Neural cell (in vitro differentiated cells): ENCODE results near the gene FOXJ1. TPM values are rescaled to one million over a fixed set of nuclear protein-coding genes. Genes with fewer than 3 reads are reported as not detected.

Experiments
- H2AFZ ChIP-seq: fragments of 200-600, 300-800 bp; sonication (generic), shearing (Covaris generic); 2 replicates; pipeline ENCODE4 v1.6.0; 2014; ENCODE audit warnings: low read depth, mild to moderate bottlenecking, antibody characterized with exemption, low read length, moderate library complexity
- H3F3A ChIP-seq: fragments of 200-600 bp; shearing (Covaris generic); 2 replicates; pipeline ENCODE4 v1.6.1; 2016; ENCODE audit warnings: mild to moderate bottlenecking, moderate library complexity, mixed read lengths, antibody characterized with exemption, low read length; ENCODE audit not compliant: insufficient read depth, poor library complexity, severe bottlenecking
- H3K27ac ChIP-seq: fragments of 200-600, 300-800 bp; sonication (generic), shearing (Covaris generic); 2 replicates; pipeline ENCODE4 v1.5.1; 2014; ENCODE audit warnings: mild to moderate bottlenecking, low read length, moderate library complexity
- H3K27me3 ChIP-seq: fragments of 300-800, 200-600 bp; sonication (generic), shearing (Covaris generic); 2 replicates; pipeline ENCODE4 v1.6.0; 2014; ENCODE audit warnings: mild to moderate bottlenecking, low read depth, low read length, moderate library complexity; ENCODE audit not compliant: insufficient read depth
- H3K36me3 ChIP-seq: fragments of 300-800, 200-600 bp; sonication (generic), shearing (Covaris generic); 2 replicates; pipeline ENCODE4 v1.5.1; 2014; ENCODE audit warnings: mild to moderate bottlenecking, antibody characterized with exemption, low read length, moderate library complexity; ENCODE audit not compliant: insufficient read depth
- H3K4me2 ChIP-seq: fragments of 300-800, 200-600 bp; sonication (generic), shearing (Covaris generic); 2 replicates; pipeline ENCODE4 v1.6.0; 2014; ENCODE audit warnings: mild to moderate bottlenecking, low read length
- H3K4me3 ChIP-seq: fragments of 300-800, 200-600 bp; sonication (generic), shearing (Covaris generic); 2 replicates; pipeline ENCODE4 v1.5.1; 2014; ENCODE audit warnings: mild to moderate bottlenecking, low read length, moderate library complexity
- H3K79me2 ChIP-seq: fragments of 200-600 bp; shearing (Covaris generic); replicated peaks from 2 replicates; pipeline ENCODE4 v1.6.0; 2014; ENCODE audit warnings: mild to moderate bottlenecking, low read length, moderate library complexity; ENCODE audit not compliant: insufficient read depth
- H3K9ac ChIP-seq: fragments of 300-800, 200-600 bp; sonication (generic), shearing (Covaris generic); 2 replicates; pipeline ENCODE4 v1.6.1; 2016; ENCODE audit warnings: mild to moderate bottlenecking, low read length, mixed read lengths
- H3K9me2 ChIP-seq: fragments of 200-600 bp; shearing (Covaris generic); 2 replicates; pipeline ENCODE4 v1.6.1; 2016; ENCODE audit warnings: mild to moderate bottlenecking, low read length, mixed read lengths; ENCODE audit not compliant: insufficient read depth
- H3K9me3 ChIP-seq: fragments of 200-600, 300-800 bp; sonication (generic), shearing (Covaris generic); 2 replicates; pipeline ENCODE4 v1.6.1; 2016; ENCODE audit warnings: mild to moderate bottlenecking, mixed run types, low read length, moderate library complexity, mixed read lengths
- H4K20me1 ChIP-seq: fragments of 200-600 bp; shearing (Covaris generic); 2 replicates; pipeline ENCODE4 v1.6.1; 2016; ENCODE audit warnings: mild to moderate bottlenecking, mixed run types; ENCODE audit not compliant: insufficient read depth
- EP300 ChIP-seq: fragments of 450-650 bp; conservative IDR thresholded peaks from 2 replicates; pipeline ENCODE4 v1.6.1; 2014; ENCODE audit warnings: antibody characterized with exemption, mild to moderate bottlenecking, moderate library complexity; ENCODE audit not compliant: poor library complexity, severe bottlenecking
- EZH2 ChIP-seq: fragments of 200-600, 300-800 bp; shearing (Covaris generic), sonication (generic); IDR thresholded peaks from 2 replicates; pipeline ENCODE4 v1.6.1; 2014; ENCODE audit warnings: antibody characterized with exemption, low read length, borderline replicate concordance, mild to moderate bottlenecking; ENCODE audit not compliant: insufficient read depth, poor library complexity, severe bottlenecking
- MXI1 ChIP-seq: fragments of 450-650 bp; conservative IDR thresholded peaks from 2 replicates; pipeline ENCODE4 v1.6.1; 2014; ENCODE audit warnings: antibody characterized with exemption, mild to moderate bottlenecking; ENCODE audit not compliant: poor library complexity, severe bottlenecking
- POLR2AphosphoS5 ChIP-seq: IDR thresholded peaks from 2 replicates; pipeline ENCODE4 v1.6.1; 2012
- RAD21 ChIP-seq: fragments of 450-650 bp; conservative IDR thresholded peaks from 2 replicates; pipeline ENCODE4 v1.6.1; 2014; ENCODE audit warnings: antibody characterized with exemption, mild to moderate bottlenecking, moderate library complexity
- SMC3 ChIP-seq: fragments of 450-650 bp; conservative IDR thresholded peaks from 2 replicates; pipeline ENCODE4 v1.6.1; 2014; ENCODE audit warnings: antibody characterized with exemption, mild to moderate bottlenecking, moderate library complexity; ENCODE audit not compliant: poor library complexity
- TAF1 ChIP-seq: IDR thresholded peaks from 2 replicates; pipeline ENCODE4 v1.6.1; 2012; ENCODE audit warnings: low read depth
- polyA plus RNA-seq: library from polyadenylated mRNA; depleted of rRNA; stranded (reverse); fragments of >200 nt; gene quantifications from 2 replicates; pipeline ENCODE4 v1.2.3, GENCODE V29; 2014
- TF ChIP-seq, protein P1 (sequence below): fragments of 450-650 bp; IDR thresholded peaks from 2 replicates; pipeline ENCODE4 v1.5.1; 2014; ENCODE audit warnings: antibody characterized with exemption, mild to moderate bottlenecking, moderate library complexity; ENCODE audit not compliant: poor library complexity, severe bottlenecking
- TF ChIP-seq, protein P2 (sequence below): IDR thresholded peaks from 2 replicates; pipeline ENCODE4 v1.6.1; 2012; ENCODE audit warnings: borderline replicate concordance

Gene FOXJ1
- polyA plus RNA-seq, 1 donor from 2014 or later = 0.56 TPM

DNA sequence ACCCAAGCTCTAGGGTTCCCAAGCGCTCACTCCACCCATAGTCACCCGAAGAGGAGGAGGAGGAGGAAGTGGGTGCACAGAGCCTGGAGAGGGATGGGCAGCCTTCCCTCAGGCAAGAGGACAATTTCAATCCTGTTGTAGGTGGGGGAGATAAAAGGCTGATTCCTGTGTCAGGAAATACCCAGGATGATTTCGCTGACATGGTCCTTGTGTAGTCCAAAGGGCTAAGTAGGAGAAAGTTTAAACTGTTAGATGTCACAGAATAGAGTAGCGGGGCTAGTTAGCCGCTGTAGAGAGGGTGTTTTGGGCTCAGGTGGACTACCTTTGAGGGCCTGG lies 36.2 kb downstream of the FOXJ1 start:
- H3K36me3 ChIP-seq = peaks cover 2% of the 10 kb centered on the region
- H3K27ac ChIP-seq = no peak overlapping the region
- no peak overlapping the region for H3K4me2 ChIP-seq
- peaks cover 18% of the 10 kb centered on the region for H3K79me2 ChIP-seq
- H3K9me2 ChIP-seq = no peaks in the 10 kb centered on the region
- H3K9ac ChIP-seq = no peak overlapping the region
- no peak overlapping the region for H3K4me3 ChIP-seq
- H3K9me3 ChIP-seq = no peaks in the 10 kb centered on the region
- no peak overlapping the region for H2AFZ ChIP-seq
- H3F3A ChIP-seq = peaks cover 3% of the 10 kb centered on the region
- TF ChIP-seq, protein P1, sequence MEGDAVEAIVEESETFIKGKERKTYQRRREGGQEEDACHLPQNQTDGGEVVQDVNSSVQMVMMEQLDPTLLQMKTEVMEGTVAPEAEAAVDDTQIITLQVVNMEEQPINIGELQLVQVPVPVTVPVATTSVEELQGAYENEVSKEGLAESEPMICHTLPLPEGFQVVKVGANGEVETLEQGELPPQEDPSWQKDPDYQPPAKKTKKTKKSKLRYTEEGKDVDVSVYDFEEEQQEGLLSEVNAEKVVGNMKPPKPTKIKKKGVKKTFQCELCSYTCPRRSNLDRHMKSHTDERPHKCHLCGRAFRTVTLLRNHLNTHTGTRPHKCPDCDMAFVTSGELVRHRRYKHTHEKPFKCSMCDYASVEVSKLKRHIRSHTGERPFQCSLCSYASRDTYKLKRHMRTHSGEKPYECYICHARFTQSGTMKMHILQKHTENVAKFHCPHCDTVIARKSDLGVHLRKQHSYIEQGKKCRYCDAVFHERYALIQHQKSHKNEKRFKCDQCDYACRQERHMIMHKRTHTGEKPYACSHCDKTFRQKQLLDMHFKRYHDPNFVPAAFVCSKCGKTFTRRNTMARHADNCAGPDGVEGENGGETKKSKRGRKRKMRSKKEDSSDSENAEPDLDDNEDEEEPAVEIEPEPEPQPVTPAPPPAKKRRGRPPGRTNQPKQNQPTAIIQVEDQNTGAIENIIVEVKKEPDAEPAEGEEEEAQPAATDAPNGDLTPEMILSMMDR = no peak
- TF ChIP-seq SMC3 = no peak
- TF ChIP-seq TAF1 = no peak
- TF ChIP-seq, protein P2, sequence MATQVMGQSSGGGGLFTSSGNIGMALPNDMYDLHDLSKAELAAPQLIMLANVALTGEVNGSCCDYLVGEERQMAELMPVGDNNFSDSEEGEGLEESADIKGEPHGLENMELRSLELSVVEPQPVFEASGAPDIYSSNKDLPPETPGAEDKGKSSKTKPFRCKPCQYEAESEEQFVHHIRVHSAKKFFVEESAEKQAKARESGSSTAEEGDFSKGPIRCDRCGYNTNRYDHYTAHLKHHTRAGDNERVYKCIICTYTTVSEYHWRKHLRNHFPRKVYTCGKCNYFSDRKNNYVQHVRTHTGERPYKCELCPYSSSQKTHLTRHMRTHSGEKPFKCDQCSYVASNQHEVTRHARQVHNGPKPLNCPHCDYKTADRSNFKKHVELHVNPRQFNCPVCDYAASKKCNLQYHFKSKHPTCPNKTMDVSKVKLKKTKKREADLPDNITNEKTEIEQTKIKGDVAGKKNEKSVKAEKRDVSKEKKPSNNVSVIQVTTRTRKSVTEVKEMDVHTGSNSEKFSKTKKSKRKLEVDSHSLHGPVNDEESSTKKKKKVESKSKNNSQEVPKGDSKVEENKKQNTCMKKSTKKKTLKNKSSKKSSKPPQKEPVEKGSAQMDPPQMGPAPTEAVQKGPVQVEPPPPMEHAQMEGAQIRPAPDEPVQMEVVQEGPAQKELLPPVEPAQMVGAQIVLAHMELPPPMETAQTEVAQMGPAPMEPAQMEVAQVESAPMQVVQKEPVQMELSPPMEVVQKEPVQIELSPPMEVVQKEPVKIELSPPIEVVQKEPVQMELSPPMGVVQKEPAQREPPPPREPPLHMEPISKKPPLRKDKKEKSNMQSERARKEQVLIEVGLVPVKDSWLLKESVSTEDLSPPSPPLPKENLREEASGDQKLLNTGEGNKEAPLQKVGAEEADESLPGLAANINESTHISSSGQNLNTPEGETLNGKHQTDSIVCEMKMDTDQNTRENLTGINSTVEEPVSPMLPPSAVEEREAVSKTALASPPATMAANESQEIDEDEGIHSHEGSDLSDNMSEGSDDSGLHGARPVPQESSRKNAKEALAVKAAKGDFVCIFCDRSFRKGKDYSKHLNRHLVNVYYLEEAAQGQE = no peak
- TF ChIP-seq EP300 = no peak
- no peak for TF ChIP-seq RAD21
- no peak for TF ChIP-seq EZH2
- TF ChIP-seq MXI1 = no peak
- no peak for TF ChIP-seq POLR2AphosphoS5
- H3K27me3 ChIP-seq = no peaks in the 10 kb centered on the region
- no peaks in the 10 kb centered on the region for H4K20me1 ChIP-seq

- H4K20me1 ChIP-seq = no peaks in the 10 kb centered on the region
- peak overlapping the region; percentile 94 for H3K9ac ChIP-seq
- H3K27ac ChIP-seq = peak overlapping the region; percentile 97
Measured at GRCh38 chr17:76104140-76104895, 36.7 kb downstream of the FOXJ1 start.

More at GRCh38 chr17:76104140-76104895, 36.7 kb downstream of the FOXJ1 start:
- H3K4me2 ChIP-seq = peak overlapping the region; percentile 48
- H2AFZ ChIP-seq = peak overlapping the region; percentile 98
- peaks cover 5% of the 10 kb centered on the region for H3K36me3 ChIP-seq
- no peaks in the 10 kb centered on the region for H3K9me2 ChIP-seq
- peaks cover 18% of the 10 kb centered on the region for H3K79me2 ChIP-seq
- H3K4me3 ChIP-seq = peak overlapping the region; percentile 89
- peaks cover 3% of the 10 kb centered on the region for H3F3A ChIP-seq
- H3K27me3 ChIP-seq = no peaks in the 10 kb centered on the region
- H3K9me3 ChIP-seq = no peaks in the 10 kb centered on the region
- TF ChIP-seq TAF1 (no peak), EZH2 (no peak), MXI1 (no peak), POLR2AphosphoS5 (no peak), EP300 (no peak), RAD21 (no peak), SMC3 (no peak)
- TF ChIP-seq, protein P1 = no peak
- TF ChIP-seq, protein P2 = no peak
